Measurements from ENCODE around the gene XIST. TPM values are rescaled to one million over a fixed set of nuclear protein-coding genes. Genes with fewer than 3 reads are reported as not detected.

XIST gene
- total and polyA plus RNA-seq, 2 donors (not counting 1 experiment from before 2014, with no cell fraction given): 193 TPM; not detected in 1

GRCh38 chrX:73827406-73827805 is 25.1 kb downstream of the XIST start:
- no peak for DNase-seq
- Histone ChIP-seq H3K27me3 (replicated peaks in 1 of 4; ENCODE audit: control extremely low read depth in 1 of 4, control insufficient read depth in 3 of 4, insufficient read depth in 4 of 4, low read length in 3 of 4) (no peaks in the 10 kb centered on the region), H3K4me3 (ENCODE audit: control extremely low read depth in 1 of 5, extremely low read depth in 1 of 5, insufficient read depth in 1 of 5, low read depth in 2 of 5, low read length in 4 of 5) (no peak overlapping the region), H3K27ac (ENCODE audit: low read length in 2 of 2) (no peak overlapping the region), H4K20me1 (ENCODE audit: control insufficient read depth, insufficient read depth, low read length, poor library complexity, severe bottlenecking) (peaks cover 22% of the 10 kb centered on the region), H3K4me1 (ENCODE audit: control insufficient read depth in 2 of 2, insufficient read depth in 2 of 2, low read length in 2 of 2) (no peaks in the 10 kb centered on the region), H3K9ac (ENCODE audit: low read length) (no peak overlapping the region), H3K9me3 (ENCODE audit: control extremely low read depth in 1 of 3, control insufficient read depth in 2 of 3, insufficient read depth in 1 of 3, low read length in 2 of 3) (no peaks in the 10 kb centered on the region), H3K79me2 (ENCODE audit: control insufficient read depth, insufficient read depth, low read length) (no peaks in the 10 kb centered on the region), H3K36me3 (replicated peaks in 1 of 2; ENCODE audit: control extremely low read depth in 1 of 2, control insufficient read depth in 1 of 2, extremely low read depth in 1 of 2, insufficient read depth in 2 of 2, low read length in 1 of 2) (no peaks in the 10 kb centered on the region), H2AFZ (ENCODE audit: insufficient read depth, low read depth, low read length, poor library complexity, severe bottlenecking) (no peak overlapping the region), H3K4me2 (replicated peaks; ENCODE audit: low read depth, low read length, poor library complexity, severe bottlenecking) (no peak overlapping the region)
- H3K9me3 Mint-ChIP-seq (ENCODE audit: insufficient read depth): no peaks in the 10 kb centered on the region
- peaks cover 4% of the 10 kb centered on the region for H3K27me3 Mint-ChIP-seq
- no peak for ATAC-seq (ENCODE audit: low read depth)
- no peaks in the 10 kb centered on the region for H3K4me1 Mint-ChIP-seq
- TF ChIP-seq CTCF (IDR thresholded peaks at IDR 0.05) (no peak), EZH2 (IDR thresholded peaks at IDR 0.05; ENCODE audit: borderline replicate concordance, insufficient read depth, low read depth, low read length, poor library complexity, severe bottlenecking) (no peak)
- 83% methylated on average over 2 of the region's 4 CpGs for WGBS (ENCODE audit: insufficient coverage)
- H3K4me3 Mint-ChIP-seq: no peak overlapping the region
- intact Hi-C loops (cut with micrococcal nuclease): no loop called here
- CTCF ChIA-PET: no interaction called here
- POLR2A ChIA-PET: no interaction called here
- no peak overlapping the region for H3K27ac Mint-ChIP-seq

GRCh38 chrX:73826996-73827395 is 25.5 kb downstream of the XIST start:
- TF ChIP-seq CTCF (IDR thresholded peaks at IDR 0.05): no peak
- TF ChIP-seq EZH2 (IDR thresholded peaks at IDR 0.05; ENCODE audit: borderline replicate concordance, insufficient read depth, low read depth, low read length, poor library complexity, severe bottlenecking): no peak
- ChIA-PET POLR2A (no interaction called here), CTCF (no interaction called here)
- Histone ChIP-seq H3K27ac (ENCODE audit: low read length in 2 of 2) (no peak overlapping the region), H3K4me3 (ENCODE audit: control extremely low read depth in 1 of 5, extremely low read depth in 1 of 5, insufficient read depth in 1 of 5, low read depth in 2 of 5, low read length in 4 of 5) (no peak overlapping the region), H3K36me3 (replicated peaks in 1 of 2; ENCODE audit: control extremely low read depth in 1 of 2, control insufficient read depth in 1 of 2, extremely low read depth in 1 of 2, insufficient read depth in 2 of 2, low read length in 1 of 2) (no peaks in the 10 kb centered on the region), H3K4me2 (replicated peaks; ENCODE audit: low read depth, low read length, poor library complexity, severe bottlenecking) (no peak overlapping the region), H3K9me3 (ENCODE audit: control extremely low read depth in 1 of 3, control insufficient read depth in 2 of 3, insufficient read depth in 1 of 3, low read length in 2 of 3) (no peaks in the 10 kb centered on the region), H3K27me3 (replicated peaks in 1 of 4; ENCODE audit: control extremely low read depth in 1 of 4, control insufficient read depth in 3 of 4, insufficient read depth in 4 of 4, low read length in 3 of 4) (no peaks in the 10 kb centered on the region), H3K79me2 (ENCODE audit: control insufficient read depth, insufficient read depth, low read length) (no peaks in the 10 kb centered on the region), H3K9ac (ENCODE audit: low read length) (no peak overlapping the region), H3K4me1 (ENCODE audit: control insufficient read depth in 2 of 2, insufficient read depth in 2 of 2, low read length in 2 of 2) (no peaks in the 10 kb centered on the region), H2AFZ (ENCODE audit: insufficient read depth, low read depth, low read length, poor library complexity, severe bottlenecking) (no peak overlapping the region), H4K20me1 (ENCODE audit: control insufficient read depth, insufficient read depth, low read length, poor library complexity, severe bottlenecking) (peaks cover 22% of the 10 kb centered on the region)
- H3K4me3 Mint-ChIP-seq: no peak overlapping the region
- DNase-seq (no peak), ATAC-seq (ENCODE audit: low read depth) (no peak)
- peaks cover 4% of the 10 kb centered on the region for H3K27me3 Mint-ChIP-seq
- H3K4me1 Mint-ChIP-seq: no peaks in the 10 kb centered on the region
- H3K27ac Mint-ChIP-seq: no peak overlapping the region
- H3K9me3 Mint-ChIP-seq (ENCODE audit: insufficient read depth): no peaks in the 10 kb centered on the region
- no CpG with 5 or more reads among the region's 5 CpGs for WGBS (ENCODE audit: insufficient coverage)
- intact Hi-C loops (cut with micrococcal nuclease): no loop called here

Measured in B cell (primary cell).